MM.1S (cell line): ENCODE results near the gene JUND.

Experiments used
- DNase-seq: peaks from one replicate; pipeline ENCODE4 v3.0.0-alpha.2; 2015
- H2AFZ ChIP-seq: fragments of 300-600 bp; sonication (generic); 2 replicates; pipeline ENCODE4 v1.6.0; 2016; ENCODE audit warnings: antibody characterized with exemption, low read length
- H3F3A ChIP-seq: fragments of 300-600 bp; sonication (generic); 2 replicates; pipeline ENCODE4 v1.6.1; 2016; ENCODE audit warnings: mild to moderate bottlenecking, antibody characterized with exemption, low read length, moderate library complexity, mixed read lengths; ENCODE audit not compliant: insufficient read depth
- H3K27ac ChIP-seq: fragments of 300-600 bp; sonication (generic); 2 replicates; pipeline ENCODE4 v1.5.1; 2016; ENCODE audit warnings: mild to moderate bottlenecking, low read length
- H3K27me3 ChIP-seq: fragments of 300-600 bp; sonication (generic); replicated peaks from 2 replicates; pipeline ENCODE4 v1.6.0; 2016; ENCODE audit warnings: low read length; ENCODE audit not compliant: insufficient read depth
- H3K36me3 ChIP-seq: fragments of 300-600 bp; sonication (generic); replicated peaks from 2 replicates; pipeline ENCODE4 v1.6.1; 2016; ENCODE audit warnings: mild to moderate bottlenecking, low read length, mixed read lengths; ENCODE audit not compliant: insufficient read depth
- H3K4me1 ChIP-seq: fragments of 300-600 bp; sonication (generic); 2 replicates; pipeline ENCODE4 v1.6.1; 2016; ENCODE audit warnings: low read length, mixed read lengths
- H3K4me2 ChIP-seq: fragments of 300-600 bp; sonication (generic); 2 replicates; pipeline ENCODE4 v1.6.0; 2016; ENCODE audit warnings: low read depth, low read length
- H3K4me3 ChIP-seq: fragments of 300-600 bp; sonication (generic); 2 replicates; pipeline ENCODE4 v1.5.1; 2016; ENCODE audit warnings: low read length, mixed read lengths
- H3K79me2 ChIP-seq: fragments of 300-600 bp; sonication (generic); 2 replicates; pipeline ENCODE4 v1.6.1; 2016; ENCODE audit warnings: mixed run types, low read length, mixed read lengths
- H3K9ac ChIP-seq: fragments of 300-600 bp; sonication (generic); 2 replicates; pipeline ENCODE4 v1.6.1; 2016; ENCODE audit warnings: low read length, mixed read lengths
- H3K9me2 ChIP-seq: fragments of 300-600 bp; sonication (generic); replicated peaks from 2 replicates; pipeline ENCODE4 v1.6.1; 2016; ENCODE audit warnings: mild to moderate bottlenecking, low read length, mixed read lengths; ENCODE audit not compliant: insufficient read depth
- H3K9me3 ChIP-seq: fragments of 300-600 bp; sonication (generic); replicated peaks from 2 replicates; pipeline ENCODE4 v1.6.1; 2016; ENCODE audit warnings: mild to moderate bottlenecking, low read length, mixed read lengths; ENCODE audit not compliant: insufficient read depth
- H4K20me1 ChIP-seq: fragments of 300-600 bp; sonication (generic); 2 replicates; pipeline ENCODE4 v1.6.1; 2016; ENCODE audit warnings: mild to moderate bottlenecking, low read length, moderate library complexity, mixed read lengths; ENCODE audit not compliant: insufficient read depth
- CTCF ChIP-seq: fragments of 300-600 bp; sonication (generic); IDR thresholded peaks from 2 replicates; pipeline ENCODE4 v1.5.1; 2016; ENCODE audit warnings: antibody characterized with exemption, low read length, mixed read lengths
- EZH2 ChIP-seq: fragments of 300-600 bp; sonication (generic); optimal IDR thresholded peaks from 2 replicates; pipeline ENCODE3; 2017; ENCODE audit warnings: low read depth, mild to moderate bottlenecking, antibody characterized with exemption, low read length, mixed read lengths
- EZH2phosphoT487 ChIP-seq: fragments of 300-600 bp; sonication (generic); IDR thresholded peaks from 2 replicates; pipeline ENCODE4 v1.6.1; 2018; ENCODE audit warnings: antibody characterized with exemption, low read length

Gene JUND

GRCh38 chr19:18311502-18312091 is 30.2 kb upstream of the JUND start:
- H3K27ac ChIP-seq: no peak overlapping the region
- no peak overlapping the region for H3K4me3 ChIP-seq
- H4K20me1 ChIP-seq: no peaks in the 10 kb centered on the region
- H3K9me2 ChIP-seq: no peaks in the 10 kb centered on the region
- H3K79me2 ChIP-seq: peaks cover 15% of the 10 kb centered on the region; the same call in 1 of the 2 replicates
- TF ChIP-seq EZH2phosphoT487: no peak
- no peak for TF ChIP-seq CTCF
- TF ChIP-seq EZH2: no peak
- H3K4me2 ChIP-seq: no peak overlapping the region
- DNase-seq: no peak
- no peaks in the 10 kb centered on the region for H3K27me3 ChIP-seq
- H2AFZ ChIP-seq: no peak overlapping the region
- H3K9me3 ChIP-seq: no peaks in the 10 kb centered on the region
- peaks cover 3% of the 10 kb centered on the region for H3K4me1 ChIP-seq
- H3K9ac ChIP-seq: no peak overlapping the region
- no peaks in the 10 kb centered on the region for H3K36me3 ChIP-seq
- peaks cover 12% of the 10 kb centered on the region for H3F3A ChIP-seq

- peaks cover 15% of the 10 kb centered on the region; the same call in 1 of the 2 replicates for H3K79me2 ChIP-seq
- no peak for DNase-seq
- H3K27ac ChIP-seq: no peak overlapping the region
- H3K9ac ChIP-seq: no peak overlapping the region
- no peaks in the 10 kb centered on the region for H4K20me1 ChIP-seq
- no peak overlapping the region for H3K4me3 ChIP-seq
- H3K4me2 ChIP-seq: no peak overlapping the region
- H3K9me3 ChIP-seq: no peaks in the 10 kb centered on the region
- no peaks in the 10 kb centered on the region for H3K27me3 ChIP-seq
- no peaks in the 10 kb centered on the region for H3K9me2 ChIP-seq
- no peak for TF ChIP-seq EZH2
- no peak for TF ChIP-seq EZH2phosphoT487
- no peak for TF ChIP-seq CTCF
- peaks cover 9% of the 10 kb centered on the region for H3K4me1 ChIP-seq
- H3F3A ChIP-seq: peaks cover 18% of the 10 kb centered on the region
- no peak overlapping the region for H2AFZ ChIP-seq
- no peaks in the 10 kb centered on the region for H3K36me3 ChIP-seq
These were observed 29.5 kb upstream of the JUND start for GRCh38 chr19:18310966-18311365.

GRCh38 chr19:18310118-18310909 is 28.9 kb upstream of the JUND start:
- no peaks in the 10 kb centered on the region for H3K36me3 ChIP-seq

More at GRCh38 chr19:18310118-18310909, 28.9 kb upstream of the JUND start:
- no peaks in the 10 kb centered on the region for H3K9me2 ChIP-seq
- peaks cover 24% of the 10 kb centered on the region for H3F3A ChIP-seq
- no peak for TF ChIP-seq EZH2
- TF ChIP-seq EZH2phosphoT487: no peak
- TF ChIP-seq CTCF: no peak
- no peak overlapping the region for H3K4me3 ChIP-seq
- H3K27me3 ChIP-seq: no peaks in the 10 kb centered on the region
- no peaks in the 10 kb centered on the region for H3K9me3 ChIP-seq
- no peak overlapping the region for H3K9ac ChIP-seq
- H2AFZ ChIP-seq: no peak overlapping the region
- peaks cover 15% of the 10 kb centered on the region for H3K4me1 ChIP-seq
- H3K27ac ChIP-seq: no peak overlapping the region
- no peak for DNase-seq
- peaks cover 17% of the 10 kb centered on the region; the same call in 1 of the 2 replicates for H3K79me2 ChIP-seq
- H3K4me2 ChIP-seq: no peak overlapping the region
- no peaks in the 10 kb centered on the region for H4K20me1 ChIP-seq
